Hypothalamus (tissue), 51 donors: ENCODE measurements around the gene TBC1D24.
"Not testable (repeated sequence)": the region's sequence is repeated elsewhere in the genome, so short reads cannot be mapped to it uniquely, and the experiment has no call there.

Experiments
- DNase-seq, 51 donors: peaks; one replicate each; lab custom pipeline; 2025; lab: John Stamatoyannopoulos, UW

TBC1D24 gene

DNA sequence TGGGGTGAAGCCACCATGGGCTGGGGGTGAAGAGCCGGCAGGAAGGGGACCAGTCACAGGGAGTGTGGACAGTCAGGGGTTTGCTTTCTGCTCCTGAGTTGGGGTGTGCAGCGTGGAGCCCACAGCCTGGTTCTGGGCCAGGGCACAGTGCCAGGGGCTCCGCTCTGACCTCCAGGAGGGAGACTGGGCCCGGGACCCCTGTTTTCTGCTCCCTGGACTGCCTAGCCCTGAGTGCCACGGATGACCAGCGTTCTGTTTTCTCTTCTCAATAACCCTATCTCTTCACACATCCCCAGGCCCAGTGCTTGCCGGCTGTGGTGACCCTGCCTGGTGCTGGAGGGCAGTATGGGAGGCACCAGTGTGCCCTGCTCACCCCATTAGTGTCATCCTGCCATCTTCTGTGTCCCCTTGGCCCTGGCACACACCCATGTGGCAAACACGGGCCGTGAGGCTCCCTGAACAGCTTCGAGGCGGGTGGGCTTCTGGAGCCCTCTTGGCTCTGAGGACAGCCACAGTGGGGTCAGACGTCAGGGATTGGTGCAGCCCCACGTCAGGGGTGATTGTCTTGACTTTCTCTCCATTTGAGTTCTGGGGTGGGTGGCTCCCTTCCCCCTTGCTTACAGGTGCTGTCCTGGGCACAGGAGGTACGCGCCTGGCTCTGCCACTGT, 55.2 kb downstream of the TBC1D24 start:
- no peak for DNase-seq

DNA sequence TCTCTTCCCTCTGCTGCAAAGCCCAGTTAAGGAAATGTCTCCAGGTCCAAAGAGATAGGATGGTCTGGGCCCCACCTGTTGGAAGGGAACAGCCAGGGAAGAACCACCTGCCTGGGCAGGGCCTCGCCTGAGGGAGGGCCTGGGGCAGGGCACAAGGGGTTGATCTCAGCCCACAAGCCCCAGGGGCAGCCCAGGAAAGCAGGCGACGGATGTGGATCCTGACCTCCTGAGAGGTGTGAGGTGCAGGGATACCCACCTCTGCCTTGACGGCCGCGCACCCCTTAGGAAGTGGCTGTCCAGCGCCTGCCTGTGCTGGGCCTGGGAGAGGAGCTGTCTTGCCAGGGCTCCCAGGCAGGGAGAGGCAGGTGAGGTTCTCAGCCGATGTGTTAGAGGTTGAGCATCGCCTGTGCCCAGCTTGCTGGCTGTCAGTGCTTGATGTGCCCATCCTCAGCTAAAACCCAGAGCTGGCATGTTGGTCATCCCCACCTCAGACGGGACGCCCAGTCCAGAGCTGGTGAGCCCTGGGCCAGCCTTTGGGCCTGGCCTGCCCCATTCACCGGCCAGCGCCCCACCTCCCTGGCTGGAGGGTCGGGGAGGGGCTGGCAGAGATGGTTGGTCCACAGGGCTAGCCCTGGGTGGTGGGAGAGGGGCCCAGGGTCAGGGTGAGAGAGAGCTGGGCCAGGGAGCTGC, 55.8 kb downstream of the TBC1D24 start:
- DNase-seq, result no peak

GRCh38 chr16:2531371-2531695, 56.4 kb downstream of the TBC1D24 start, which contains the start of gene CEMP1:
Gene CEMP1 (minus strand): TSS chr16:2531408. CDS start chr16:2531073, 335 bp downstream.
- no peak for DNase-seq

DNA sequence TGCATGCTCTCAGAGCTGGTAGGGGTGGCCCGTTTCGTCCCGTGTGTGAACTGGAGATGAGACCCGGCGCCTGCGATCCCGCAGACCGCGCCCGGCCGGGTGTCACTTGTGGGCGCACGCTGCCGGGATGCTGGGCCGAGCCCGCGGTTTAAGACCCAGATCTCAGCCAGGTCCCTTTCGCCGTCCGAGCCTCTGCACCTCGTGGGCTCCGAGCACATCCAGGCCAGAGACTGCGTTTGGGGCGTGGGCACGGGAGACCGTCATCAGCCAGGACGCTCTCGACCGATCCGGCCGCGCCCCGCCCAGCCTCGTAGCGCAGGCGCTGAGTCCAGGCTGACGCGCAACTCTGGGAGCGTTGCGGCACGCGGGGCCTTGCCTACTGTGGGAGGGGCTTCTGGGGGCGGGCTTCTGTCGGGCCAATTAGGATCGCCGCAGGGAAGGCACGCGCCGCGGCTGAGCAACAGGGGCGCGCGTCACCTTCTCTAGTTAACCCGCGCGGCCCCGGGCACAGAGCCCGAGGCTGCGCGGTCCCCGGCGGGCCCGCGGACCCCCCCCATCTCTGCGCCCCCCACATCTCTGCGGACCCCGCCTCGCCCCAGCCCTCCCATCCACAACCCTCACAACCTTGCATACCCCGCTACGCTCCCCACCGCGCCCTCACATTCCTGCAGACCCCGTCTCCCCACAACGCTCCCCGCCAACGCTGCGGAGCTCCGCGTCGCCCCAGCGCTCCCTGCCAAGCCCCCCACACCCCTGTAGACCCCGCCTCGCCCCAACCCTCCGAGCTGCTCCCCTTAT, 57.0 kb downstream of the TBC1D24 start:
- peak; percentile 66 to 99 (median 94) for DNase-seq

DNA sequence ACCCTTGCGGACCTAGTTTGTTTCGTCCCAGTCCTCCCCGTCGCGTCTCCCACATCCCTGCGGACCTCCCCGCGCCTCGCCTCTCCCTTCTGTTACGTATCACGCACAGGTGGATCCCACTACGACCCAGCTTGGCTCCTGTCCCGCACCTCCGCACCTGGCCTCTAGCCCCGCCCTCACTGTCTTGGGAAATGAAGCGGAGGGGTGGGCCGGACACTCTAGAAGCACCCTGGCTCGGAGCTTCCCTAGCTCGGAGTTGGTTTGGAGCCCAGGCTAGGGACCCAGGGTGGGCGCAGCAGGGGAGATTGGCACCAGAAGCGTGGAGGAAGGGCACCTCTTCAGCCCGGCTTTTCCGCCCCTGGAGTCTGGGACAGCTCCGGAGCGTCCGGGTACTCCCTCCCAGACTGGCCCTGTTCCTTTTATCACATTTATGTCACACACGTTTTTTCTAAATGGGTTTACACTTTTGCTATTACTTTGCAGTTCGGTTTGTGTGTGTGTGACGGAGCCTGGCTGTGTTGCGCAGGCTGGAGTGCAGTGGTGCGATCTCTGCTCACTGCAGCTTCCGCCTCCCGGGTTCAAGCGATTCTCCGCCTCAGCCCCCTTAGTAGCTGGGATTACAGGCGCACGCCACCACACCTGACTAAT, 57.7 kb downstream of the TBC1D24 start:
- DNase-seq, result peak in 32 of 51 donors; percentile 24 to 81 (median 51)

GRCh38 chr16:2533142-2533755, 58.3 kb downstream of the TBC1D24 start:
- not testable (repeated sequence) for DNase-seq

DNA sequence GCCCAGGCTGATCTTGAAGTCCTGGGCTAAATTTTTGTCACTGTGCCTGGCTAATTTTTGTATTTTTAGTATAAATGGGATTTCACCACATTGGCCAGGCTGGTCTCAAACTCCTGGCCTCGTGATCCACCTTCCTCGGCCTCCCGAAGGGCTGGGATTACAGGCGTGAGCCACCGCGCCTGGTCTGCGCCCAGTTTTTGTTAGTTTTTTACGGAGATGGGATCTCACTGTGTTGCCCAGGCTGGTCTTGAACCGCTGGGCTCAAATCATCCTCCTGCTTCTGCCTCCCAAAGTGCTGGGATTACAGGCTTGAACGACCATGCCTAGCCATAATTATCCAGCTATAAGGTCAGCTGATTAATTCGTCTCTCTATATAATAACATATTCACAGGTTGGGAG, 59.0 kb downstream of the TBC1D24 start:
- no peak for DNase-seq

- not testable (repeated sequence) for DNase-seq
Observed at GRCh38 chr16:2534335-2534734, 59.4 kb downstream of the TBC1D24 start.

GRCh38 chr16:2535625-2536013, 60.7 kb downstream of the TBC1D24 start:
- no peak for DNase-seq

DNA sequence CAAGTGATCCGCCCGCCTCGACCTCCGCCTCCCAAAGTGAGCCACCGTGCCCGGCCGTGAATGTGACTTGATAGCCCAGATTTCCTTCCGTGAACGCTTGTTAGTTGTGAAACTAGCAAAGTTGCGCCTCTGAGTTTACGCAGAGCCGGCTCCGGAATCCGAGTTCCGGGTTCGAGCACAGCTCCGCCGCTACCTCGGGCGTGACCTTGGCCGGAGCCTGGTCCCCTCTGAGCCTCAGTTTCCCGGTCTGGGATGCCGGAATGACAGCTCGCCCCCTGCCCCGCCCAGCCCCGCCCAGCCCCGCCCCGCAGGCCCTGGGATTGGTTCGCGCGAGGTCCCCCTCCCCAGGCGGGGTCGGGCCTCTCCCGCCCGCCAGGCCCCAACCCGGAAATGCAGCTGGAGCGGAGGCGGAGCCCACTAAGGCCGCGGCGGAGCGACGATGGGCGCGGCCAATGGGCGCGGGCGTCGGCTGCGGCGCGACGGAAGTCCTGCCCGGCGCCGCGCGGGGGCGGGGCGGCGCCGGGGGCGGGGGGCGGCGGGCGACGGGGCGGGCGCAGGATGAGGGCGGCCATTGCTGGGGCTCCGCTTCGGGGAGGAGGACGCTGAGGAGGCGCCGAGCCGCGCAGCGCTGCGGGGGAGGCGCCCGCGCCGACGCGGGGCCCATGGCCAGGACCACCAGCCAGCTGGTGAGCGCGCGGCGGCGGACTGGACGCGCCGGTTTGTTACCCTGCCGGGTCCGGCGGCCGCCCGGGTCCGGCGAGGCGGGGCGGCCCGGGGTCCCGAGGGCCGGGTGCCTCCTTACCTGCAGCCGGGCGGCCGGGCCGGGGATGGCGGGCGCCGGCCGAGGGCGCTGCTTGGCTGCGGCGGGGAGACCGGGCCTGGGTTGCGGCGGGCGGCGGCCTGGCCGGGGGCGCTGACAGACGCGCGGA, 62.8 kb downstream of the TBC1D24 start, which contains the start of gene PDPK1:
Gene PDPK1 (plus strand): TSS at position 571 of the 929 bp plus-strand sequence. CDS start 92 bp downstream, at position 663.
- DNase-seq, result peak; percentile 25 to 96 (median 89)

DNA sequence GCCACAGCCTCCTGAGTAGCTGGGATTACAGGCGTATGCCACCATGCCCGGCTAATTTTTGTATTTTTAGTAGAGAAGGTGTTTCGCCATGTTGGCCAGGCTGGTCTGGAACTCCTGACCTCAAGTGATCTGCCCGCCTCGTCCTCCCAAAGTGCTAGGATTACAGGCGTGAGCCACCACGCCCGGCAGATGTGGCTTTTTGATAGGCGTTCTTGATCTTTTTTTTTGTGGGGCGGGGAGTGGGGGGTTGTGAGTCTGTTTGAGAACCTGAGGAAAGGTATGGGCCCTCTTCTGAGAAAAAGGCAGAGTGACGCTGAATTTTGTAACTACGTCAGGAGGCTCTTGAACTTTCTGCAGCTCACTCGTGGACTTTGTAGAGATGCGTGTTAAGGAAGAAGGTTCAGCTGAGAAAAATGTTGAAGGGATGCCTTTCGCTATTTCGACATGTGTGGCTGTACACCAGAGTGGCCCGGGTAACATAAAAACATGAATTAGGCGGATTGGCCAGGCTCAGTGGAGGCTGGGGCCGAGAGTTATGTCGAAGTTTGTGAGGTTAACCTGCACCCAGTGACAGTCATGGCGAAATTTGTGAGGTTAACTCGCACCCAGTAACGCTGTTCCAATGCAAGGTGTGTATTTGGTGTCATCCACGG, 64.4 kb downstream of the TBC1D24 start:
- not testable (repeated sequence) for DNase-seq

DNA sequence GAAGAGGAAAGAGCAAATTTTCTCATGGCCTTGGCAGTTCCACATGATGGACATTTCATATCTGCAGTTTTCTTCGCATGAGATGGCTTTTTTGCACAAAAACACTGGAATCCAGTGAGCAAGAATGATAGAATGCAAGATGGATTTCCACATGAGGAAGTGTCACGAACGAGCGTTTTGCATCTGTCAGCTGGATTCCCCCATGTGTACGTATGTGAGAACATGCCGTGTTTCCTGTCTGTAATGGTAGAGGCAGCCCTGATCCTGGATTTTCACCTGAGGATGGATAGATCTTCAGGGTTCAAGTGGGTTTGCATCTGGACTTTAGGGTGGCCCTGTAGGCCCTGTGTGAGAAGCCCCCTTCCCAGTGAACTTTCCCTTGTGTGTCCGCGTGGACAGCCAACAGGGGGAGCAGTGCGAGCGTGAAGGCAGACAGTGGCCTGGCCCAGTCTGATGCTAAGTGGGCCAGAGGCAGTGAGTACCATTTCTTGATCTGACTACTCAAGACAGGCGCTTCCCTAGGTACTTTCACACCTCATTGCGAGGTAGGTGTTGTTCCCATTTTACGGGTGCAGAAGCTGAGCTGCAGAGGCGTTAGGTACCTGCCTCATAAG, 65.0 kb downstream of the TBC1D24 start:
- DNase-seq, result peak in 15 of 51 donors; percentile 18 to 56 (median 35)

DNA sequence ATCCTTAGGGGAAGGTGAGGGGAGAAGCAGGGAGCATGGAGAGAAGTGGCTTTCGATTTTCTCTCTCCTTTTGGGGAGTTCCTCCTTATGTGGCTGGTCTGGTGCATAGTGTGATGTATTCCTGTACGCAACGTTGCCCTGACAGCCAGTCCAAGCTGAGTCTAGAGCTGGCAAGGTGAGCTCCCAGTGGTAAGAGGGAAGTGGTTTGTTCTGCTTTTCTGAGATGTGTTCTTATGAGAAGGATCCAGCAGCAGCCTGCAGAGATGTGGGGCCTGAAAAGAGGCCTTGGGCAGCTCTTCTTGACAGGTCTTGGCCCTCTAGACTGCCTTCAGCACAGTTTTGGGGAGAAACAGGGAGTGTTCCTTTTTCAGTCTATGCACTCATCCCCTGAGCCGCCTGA, 66.0 kb downstream of the TBC1D24 start:
- not testable (repeated sequence) for DNase-seq

DNA sequence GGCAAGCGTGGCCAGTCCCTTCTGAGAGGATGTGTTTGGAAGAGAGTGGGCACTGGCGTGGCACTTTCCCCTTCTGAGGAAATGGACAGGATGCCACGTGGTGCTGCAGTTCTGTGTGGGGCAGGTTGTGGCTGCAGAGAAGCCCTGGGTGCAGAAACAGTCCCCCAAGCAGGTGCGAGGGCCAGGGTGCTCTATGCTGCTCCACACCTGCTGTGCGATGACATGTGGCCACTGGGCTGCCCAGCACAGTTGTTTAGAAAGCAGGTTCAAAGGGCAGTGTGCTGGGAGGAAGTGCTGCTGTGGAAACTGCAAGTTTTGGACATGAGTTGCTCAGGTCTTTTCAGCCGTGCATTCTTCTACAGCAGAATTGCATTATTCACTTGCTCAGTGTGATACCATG, 66.5 kb downstream of the TBC1D24 start:
- DNase-seq, result not testable (repeated sequence)

GRCh38 chr16:2543771-2544170, 68.8 kb downstream of the TBC1D24 start:
- DNase-seq, result not testable (repeated sequence)

GRCh38 chr16:2550283-2550878, 75.5 kb downstream of the TBC1D24 start:
- DNase-seq, result not testable (repeated sequence)

- DNase-seq, result not testable (repeated sequence)
Observed at GRCh38 chr16:2551420-2551889, 76.5 kb downstream of the TBC1D24 start.
